OCI-LY7 (cell line): Measurements from ENCODE around the gene NDC80. TPM values are rescaled to one million over a fixed set of nuclear protein-coding genes. Genes with fewer than 3 reads are reported as not detected.

Experiments
- BruUV-seq: library from RNA; stranded (reverse); fragments of 400-500 nt; replicated peaks from 2 replicates; lab custom pipeline; 2021; lab: Mats Ljungman, UMichigan
- CTCF ChIA-PET: fragments of 300-600 bp; sonication (Branson Sonifier 250); formaldehyde crosslinking; loops from one replicate; lab custom pipeline; 2022; ENCODE audit warnings: antibody characterized with exemption; ENCODE audit not compliant: unreplicated experiment; lab: Charles Lee
- POLR2A ChIA-PET: fragments of 300-600 bp; sonication (Branson Sonifier 250); formaldehyde crosslinking; loops from one replicate; lab custom pipeline; 2022; ENCODE audit warnings: antibody characterized with exemption; lab: Charles Lee
- DNase-seq: peaks from one replicate; pipeline ENCODE4 v3.0.0-alpha.2; 2015; ENCODE audit warnings: low spot score
- H2AFZ ChIP-seq: fragments of 200-600 bp; sonication (generic), shearing (Covaris generic); 2 replicates; pipeline ENCODE4 v1.6.1; 2014; ENCODE audit warnings: mild to moderate bottlenecking, antibody characterized with exemption, low read length, moderate library complexity
- H3K27ac ChIP-seq: fragments of 200-600 bp; sonication (generic); 2 replicates; pipeline ENCODE4 v1.5.1; 2014; ENCODE audit warnings: mixed run types, low read depth, mild to moderate bottlenecking, moderate library complexity, low read length, inconsistent platforms; ENCODE audit not compliant: poor library complexity, severe bottlenecking
- H3K36me3 ChIP-seq: fragments of 200-600 bp; sonication (generic); 2 replicates; pipeline ENCODE4 v1.6.1; 2014; ENCODE audit warnings: mild to moderate bottlenecking, antibody characterized with exemption, low read length, moderate library complexity, mixed read lengths; ENCODE audit not compliant: insufficient read depth
- H3K4me1 ChIP-seq: fragments of 200-600 bp; sonication (generic); 2 replicates; pipeline ENCODE4 v1.5.1; 2014; ENCODE audit warnings: mild to moderate bottlenecking, low read length; ENCODE audit not compliant: insufficient read depth, poor library complexity, severe bottlenecking
- H3K4me2 ChIP-seq: fragments of 200-600 bp; sonication (generic); 2 replicates; pipeline ENCODE4 v1.6.1; 2014; ENCODE audit warnings: mild to moderate bottlenecking, low read length
- H3K4me3 ChIP-seq: fragments of 200-600 bp; sonication (generic); 2 replicates; pipeline ENCODE4 v1.5.1; 2014; ENCODE audit warnings: mild to moderate bottlenecking, low read depth, low read length; ENCODE audit not compliant: poor library complexity, severe bottlenecking
- H3K79me2 ChIP-seq: fragments of 200-600 bp; sonication (generic); 2 replicates; pipeline ENCODE4 v1.6.1; 2016; ENCODE audit warnings: low read depth, mild to moderate bottlenecking, low read length, moderate library complexity, mixed read lengths; ENCODE audit not compliant: insufficient read depth
- H3K9me2 ChIP-seq: fragments of 200-600 bp; sonication (generic); 2 replicates; pipeline ENCODE4 v1.6.1; 2016; ENCODE audit warnings: mild to moderate bottlenecking, low read length, mixed read lengths; ENCODE audit not compliant: insufficient read depth
- H3K9me3 ChIP-seq: fragments of 200-600 bp; sonication (generic); 2 replicates; pipeline ENCODE4 v1.6.1; 2014; ENCODE audit warnings: mild to moderate bottlenecking, mixed run types, low read length, mixed read lengths
- H4K20me1 ChIP-seq: fragments of 200-600 bp; sonication (generic); 2 replicates; pipeline ENCODE4 v1.6.1; 2014; ENCODE audit warnings: mild to moderate bottlenecking, antibody characterized with exemption, low read length, moderate library complexity, mixed read lengths; ENCODE audit not compliant: insufficient read depth
- EZH2phosphoT487 ChIP-seq: fragments of 200-600 bp; sonication (generic); IDR thresholded peaks from 2 replicates; pipeline ENCODE4 v1.6.1; 2018; ENCODE audit warnings: low read depth, borderline replicate concordance, mild to moderate bottlenecking, mixed run types, antibody characterized with exemption, low read length, moderate library complexity, mixed read lengths
- intact Hi-C: fragments of 100-400 bp; cut with micrococcal nuclease; formaldehyde crosslinking; loops from one replicate; pipeline ENCODE4 v1.10.0; 2022; ENCODE audit not compliant: unreplicated experiment
- total RNA-seq, 2 experiments: library from RNA; depleted of rRNA in 1 of 2; stranded (reverse); fragments of >200 nt in 1 of 2; shearing (Covaris generic) in 1 of 2; gene quantifications; 2 replicates each; pipeline ENCODE4 v1.2.3, GENCODE V29; 2014 to 2022
- TF ChIP-seq, protein P1 (sequence below): fragments of 200-600 bp; sonication (generic); conservative IDR thresholded peaks from 2 replicates; pipeline ENCODE4 v1.5.1; 2014; ENCODE audit warnings: mild to moderate bottlenecking, antibody characterized with exemption, low read length, moderate library complexity, mixed read lengths

NDC80 gene
- total RNA-seq, 2 experiments from 2014 or later, result 91.1 to 105 TPM

DNA sequence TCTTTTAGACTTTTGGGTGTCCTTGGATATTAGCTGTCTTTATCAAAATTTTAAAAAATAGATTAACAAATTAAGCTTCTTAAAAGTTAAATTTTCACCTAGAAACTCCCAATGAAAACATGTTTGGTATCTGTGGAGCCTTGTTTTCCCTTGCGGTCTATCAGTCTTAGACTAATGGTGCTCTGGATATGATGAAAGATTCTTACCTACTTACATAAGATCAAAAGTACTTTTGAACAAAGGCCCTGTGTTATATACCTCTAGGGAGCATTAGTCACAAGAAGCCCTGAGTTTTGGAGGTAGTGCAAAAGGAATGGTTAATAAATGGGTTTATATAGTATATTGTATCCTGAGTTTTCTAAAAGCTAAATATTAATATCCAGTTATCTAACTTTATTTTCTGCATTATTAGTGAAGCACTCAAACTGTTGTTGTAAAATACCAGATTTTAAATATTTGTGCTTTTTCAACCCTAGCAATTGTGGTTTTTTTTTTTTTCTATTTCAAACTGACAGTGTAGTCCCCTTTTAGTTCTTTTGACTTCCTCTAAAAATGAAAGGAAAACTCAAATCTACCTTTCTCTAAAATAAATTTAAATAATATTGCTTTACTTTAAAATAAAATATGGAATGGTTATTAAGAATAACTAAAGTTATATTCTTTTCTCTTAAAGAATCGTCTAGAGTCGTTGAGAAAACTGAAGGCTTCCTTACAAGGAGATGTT, 18.1 kb downstream of the NDC80 start:
- Histone ChIP-seq H3K36me3 (peaks cover 99% of the 10 kb centered on the region), H4K20me1 (no peaks in the 10 kb centered on the region; the same call in 1 of the 2 replicates), H3K4me2 (no peak overlapping the region), H3K9me3 (no peaks in the 10 kb centered on the region), H3K79me2 (peaks cover 8% of the 10 kb centered on the region; the same call in 1 of the 2 replicates), H3K9me2 (no peaks in the 10 kb centered on the region), H3K4me1 (no peaks in the 10 kb centered on the region), H2AFZ (no peak overlapping the region), H3K27ac (no peak overlapping the region), H3K4me3 (no peak overlapping the region)
- POLR2A ChIA-PET, result interaction anchor here (0.7 to 2.2 kb wide), 13 partner anchors 9 to 187 kb away, joined by 3 to 8 read pairs (median 3); partner anchors contain the start of genes METTL4 and NDC80
- no TSS peak for BruUV-seq
- intact Hi-C loops, result loop anchor here (5.0 kb wide), 1 partner anchor 123 kb away; no protein-coding TSS in a partner anchor
- no peak for DNase-seq
- TF ChIP-seq, protein P1, sequence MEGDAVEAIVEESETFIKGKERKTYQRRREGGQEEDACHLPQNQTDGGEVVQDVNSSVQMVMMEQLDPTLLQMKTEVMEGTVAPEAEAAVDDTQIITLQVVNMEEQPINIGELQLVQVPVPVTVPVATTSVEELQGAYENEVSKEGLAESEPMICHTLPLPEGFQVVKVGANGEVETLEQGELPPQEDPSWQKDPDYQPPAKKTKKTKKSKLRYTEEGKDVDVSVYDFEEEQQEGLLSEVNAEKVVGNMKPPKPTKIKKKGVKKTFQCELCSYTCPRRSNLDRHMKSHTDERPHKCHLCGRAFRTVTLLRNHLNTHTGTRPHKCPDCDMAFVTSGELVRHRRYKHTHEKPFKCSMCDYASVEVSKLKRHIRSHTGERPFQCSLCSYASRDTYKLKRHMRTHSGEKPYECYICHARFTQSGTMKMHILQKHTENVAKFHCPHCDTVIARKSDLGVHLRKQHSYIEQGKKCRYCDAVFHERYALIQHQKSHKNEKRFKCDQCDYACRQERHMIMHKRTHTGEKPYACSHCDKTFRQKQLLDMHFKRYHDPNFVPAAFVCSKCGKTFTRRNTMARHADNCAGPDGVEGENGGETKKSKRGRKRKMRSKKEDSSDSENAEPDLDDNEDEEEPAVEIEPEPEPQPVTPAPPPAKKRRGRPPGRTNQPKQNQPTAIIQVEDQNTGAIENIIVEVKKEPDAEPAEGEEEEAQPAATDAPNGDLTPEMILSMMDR, result no peak
- TF ChIP-seq EZH2phosphoT487, result no peak
- CTCF ChIA-PET, result no interaction called here

DNA sequence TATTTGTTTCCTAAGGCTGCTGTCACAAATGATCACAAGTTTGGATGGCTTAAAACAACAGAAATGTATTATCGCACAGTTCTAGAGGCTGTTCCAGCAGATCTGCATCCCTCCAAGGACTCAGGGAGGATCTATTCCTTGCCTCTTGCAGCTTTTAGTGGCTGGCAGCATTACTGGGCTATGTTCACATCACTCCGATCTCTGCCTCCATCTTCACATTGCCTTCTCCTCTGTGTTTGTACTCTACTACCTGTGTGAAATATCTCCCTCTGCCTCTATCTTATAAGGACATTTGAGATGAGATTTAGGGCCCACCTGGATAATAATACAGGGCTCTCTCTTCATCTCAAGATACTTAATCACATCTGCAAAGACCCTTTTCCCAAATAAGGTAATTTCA, 18.9 kb downstream of the NDC80 start:
- H2AFZ ChIP-seq, result no peak overlapping the region
- no peak overlapping the region for H3K27ac ChIP-seq

More for the DNA sequence above, 18.9 kb downstream of the NDC80 start:
- no peaks in the 10 kb centered on the region for H4K20me1 ChIP-seq
- ChIA-PET CTCF (no interaction called here), POLR2A (interaction anchor here (0.7 to 2.2 kb wide), 6 partner anchors 9 to 186 kb away, joined by 3 to 6 read pairs (median 4); no protein-coding TSS in a partner anchor)
- no peak overlapping the region for H3K4me2 ChIP-seq
- BruUV-seq, result no TSS peak
- no peak for TF ChIP-seq EZH2phosphoT487
- TF ChIP-seq, protein P1, result no peak
- no peaks in the 10 kb centered on the region for H3K4me1 ChIP-seq
- H3K4me3 ChIP-seq, result no peak overlapping the region
- H3K9me2 ChIP-seq, result no peaks in the 10 kb centered on the region
- H3K79me2 ChIP-seq, result peaks cover 8% of the 10 kb centered on the region; the same call in 1 of the 2 replicates
- intact Hi-C loops, result loop anchor here (5.0 kb wide), 1 partner anchor 122 kb away; no protein-coding TSS in a partner anchor
- peaks cover 98% of the 10 kb centered on the region for H3K36me3 ChIP-seq
- DNase-seq, result no peak
- 0 out of 2 replicates have a peak, but pooled peaks cover 1% of the 10 kb centered on the region for H3K9me3 ChIP-seq
